Measurements from ENCODE around the gene MRC2. TPM values are rescaled to one million over a fixed set of nuclear protein-coding genes. Genes with fewer than 3 reads are reported as not detected.

Gene MRC2
- total RNA-seq, 1 donor from 2014 or later: 361 TPM

- no peak overlapping the region for H3K4me3 Mint-ChIP-seq (ENCODE audit: unreplicated experiment)
- Histone ChIP-seq H3K9me3 (ENCODE audit: insufficient read depth, low read depth, low read length) (no peaks in the 10 kb centered on the region), H3K79me2 (ENCODE audit: insufficient read depth, low read length) (no peaks in the 10 kb centered on the region), H4K20me1 (ENCODE audit: insufficient read depth, low read length) (no peaks in the 10 kb centered on the region), H3K27ac (ENCODE audit: low read depth, low read length) (no peak overlapping the region), H3K4me1 (ENCODE audit: insufficient read depth, low read length) (no peaks in the 10 kb centered on the region), H3K9ac (ENCODE audit: low read length) (no peak overlapping the region), H3K4me3 (ENCODE audit: insufficient read depth, low read depth, low read length) (no peak overlapping the region), H3K27me3 (ENCODE audit: insufficient read depth, low read length) (peaks cover 2% of the 10 kb centered on the region), H2AFZ (ENCODE audit: low read depth, low read length) (no peak overlapping the region), H3K36me3 (ENCODE audit: insufficient read depth, low read length) (no peaks in the 10 kb centered on the region), H3K4me2 (ENCODE audit: low read length) (no peak overlapping the region)
- peaks cover 6% of the 10 kb centered on the region for H3K4me1 Mint-ChIP-seq (ENCODE audit: low read depth, unreplicated experiment)
- no peaks in the 10 kb centered on the region for H3K9me3 Mint-ChIP-seq (ENCODE audit: unreplicated experiment)
- DNase-seq (ENCODE audit: low read depth): no peak
- TF ChIP-seq CTCF (IDR thresholded peaks at IDR 0.05; ENCODE audit: insufficient read depth, low read depth, low read length): no peak
- TF ChIP-seq EZH2 (IDR thresholded peaks at IDR 0.05; ENCODE audit: insufficient read depth, low read length): no peak
- H3K27ac Mint-ChIP-seq (ENCODE audit: unreplicated experiment): no peak overlapping the region
- FAIRE-seq: no peak
- no peaks in the 10 kb centered on the region for H3K27me3 Mint-ChIP-seq (ENCODE audit: low read depth, unreplicated experiment)
- H3K36me3 Mint-ChIP-seq (ENCODE audit: low read depth, unreplicated experiment): no peaks in the 10 kb centered on the region
Measured at GRCh38 chr17:62735044-62735651, 107.7 kb downstream of the MRC2 start.

- Histone ChIP-seq H3K4me1 (ENCODE audit: insufficient read depth, low read length) (no peaks in the 10 kb centered on the region), H3K9ac (ENCODE audit: low read length) (no peak overlapping the region), H3K4me2 (ENCODE audit: low read length) (no peak overlapping the region), H2AFZ (ENCODE audit: low read depth, low read length) (no peak overlapping the region), H3K4me3 (ENCODE audit: insufficient read depth, low read depth, low read length) (no peak overlapping the region), H3K27ac (ENCODE audit: low read depth, low read length) (no peak overlapping the region), H3K9me3 (ENCODE audit: insufficient read depth, low read depth, low read length) (no peaks in the 10 kb centered on the region), H3K36me3 (ENCODE audit: insufficient read depth, low read length) (no peaks in the 10 kb centered on the region), H4K20me1 (ENCODE audit: insufficient read depth, low read length) (no peaks in the 10 kb centered on the region), H3K79me2 (ENCODE audit: insufficient read depth, low read length) (no peaks in the 10 kb centered on the region), H3K27me3 (ENCODE audit: insufficient read depth, low read length) (peaks cover 2% of the 10 kb centered on the region)
- FAIRE-seq: no peak
- H3K4me3 Mint-ChIP-seq (ENCODE audit: unreplicated experiment): no peak overlapping the region
- no peak for DNase-seq (ENCODE audit: low read depth)
- TF ChIP-seq EZH2 (IDR thresholded peaks at IDR 0.05; ENCODE audit: insufficient read depth, low read length) (no peak), CTCF (IDR thresholded peaks at IDR 0.05; ENCODE audit: insufficient read depth, low read depth, low read length) (no peak)
- H3K9me3 Mint-ChIP-seq (ENCODE audit: unreplicated experiment): no peaks in the 10 kb centered on the region
- no peaks in the 10 kb centered on the region for H3K36me3 Mint-ChIP-seq (ENCODE audit: low read depth, unreplicated experiment)
- no peaks in the 10 kb centered on the region for H3K27me3 Mint-ChIP-seq (ENCODE audit: low read depth, unreplicated experiment)
- peaks cover 6% of the 10 kb centered on the region for H3K4me1 Mint-ChIP-seq (ENCODE audit: low read depth, unreplicated experiment)
- no peak overlapping the region for H3K27ac Mint-ChIP-seq (ENCODE audit: unreplicated experiment)
Measured at GRCh38 chr17:62737513-62737912, 110.0 kb downstream of the MRC2 start.

DNA sequence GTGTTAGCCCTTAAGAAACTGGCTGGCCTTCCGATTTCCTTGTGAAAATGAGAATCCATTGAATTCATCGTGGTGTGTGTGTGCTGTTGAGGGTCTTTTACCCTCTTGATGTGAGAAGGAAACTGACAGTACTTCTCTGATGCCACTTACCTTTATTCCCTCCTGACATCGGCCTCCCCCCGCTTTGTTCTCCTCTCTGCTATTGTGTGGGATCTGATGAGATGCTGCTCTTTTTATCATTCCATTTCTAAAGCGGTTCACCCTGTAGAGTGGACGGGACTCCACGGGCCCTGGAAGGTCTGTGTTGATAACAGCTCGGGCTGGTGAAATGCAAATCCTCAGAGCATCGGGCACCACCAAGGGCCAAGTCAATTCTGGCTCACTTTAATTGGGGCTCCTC lies 110.8 kb downstream of the MRC2 start:
- H3K27ac Mint-ChIP-seq (ENCODE audit: unreplicated experiment): no peak overlapping the region
- FAIRE-seq: no peak
- H3K36me3 Mint-ChIP-seq (ENCODE audit: low read depth, unreplicated experiment): no peaks in the 10 kb centered on the region
- Histone ChIP-seq H3K36me3 (ENCODE audit: insufficient read depth, low read length) (no peaks in the 10 kb centered on the region), H3K4me3 (ENCODE audit: insufficient read depth, low read depth, low read length) (no peak overlapping the region), H3K9ac (ENCODE audit: low read length) (no peak overlapping the region), H3K27ac (ENCODE audit: low read depth, low read length) (no peak overlapping the region), H3K9me3 (ENCODE audit: insufficient read depth, low read depth, low read length) (no peaks in the 10 kb centered on the region), H4K20me1 (ENCODE audit: insufficient read depth, low read length) (no peaks in the 10 kb centered on the region), H3K79me2 (ENCODE audit: insufficient read depth, low read length) (no peaks in the 10 kb centered on the region), H3K4me2 (ENCODE audit: low read length) (no peak overlapping the region), H2AFZ (ENCODE audit: low read depth, low read length) (no peak overlapping the region), H3K4me1 (ENCODE audit: insufficient read depth, low read length) (no peaks in the 10 kb centered on the region), H3K27me3 (ENCODE audit: insufficient read depth, low read length) (peaks cover 2% of the 10 kb centered on the region)
- no peak for DNase-seq (ENCODE audit: low read depth)
- no peaks in the 10 kb centered on the region for H3K9me3 Mint-ChIP-seq (ENCODE audit: unreplicated experiment)
- peaks cover 6% of the 10 kb centered on the region for H3K4me1 Mint-ChIP-seq (ENCODE audit: low read depth, unreplicated experiment)
- H3K27me3 Mint-ChIP-seq (ENCODE audit: low read depth, unreplicated experiment): no peaks in the 10 kb centered on the region
- no peak for TF ChIP-seq EZH2 (IDR thresholded peaks at IDR 0.05; ENCODE audit: insufficient read depth, low read length)
- TF ChIP-seq CTCF (IDR thresholded peaks at IDR 0.05; ENCODE audit: insufficient read depth, low read depth, low read length): no peak
- H3K4me3 Mint-ChIP-seq (ENCODE audit: unreplicated experiment): no peak overlapping the region
